GM23248 (cell line): ENCODE data around the gene TRPV3.

Source experiments
- EZH2 ChIP-seq: fragments of 200-600 bp; sonication (generic); IDR thresholded peaks from 2 replicates; pipeline ENCODE4 v1.6.1; 2018; ENCODE audit warnings: antibody characterized with exemption, mild to moderate bottlenecking; ENCODE audit not compliant: insufficient read depth, poor library complexity, severe bottlenecking
- EZH2phosphoT487 ChIP-seq: fragments of 200-600 bp; sonication (generic); IDR thresholded peaks from 2 replicates; pipeline ENCODE4 v1.6.1; 2018; ENCODE audit warnings: antibody characterized with exemption, moderate library complexity, mild to moderate bottlenecking, low read depth; ENCODE audit not compliant: insufficient read depth

DNA sequence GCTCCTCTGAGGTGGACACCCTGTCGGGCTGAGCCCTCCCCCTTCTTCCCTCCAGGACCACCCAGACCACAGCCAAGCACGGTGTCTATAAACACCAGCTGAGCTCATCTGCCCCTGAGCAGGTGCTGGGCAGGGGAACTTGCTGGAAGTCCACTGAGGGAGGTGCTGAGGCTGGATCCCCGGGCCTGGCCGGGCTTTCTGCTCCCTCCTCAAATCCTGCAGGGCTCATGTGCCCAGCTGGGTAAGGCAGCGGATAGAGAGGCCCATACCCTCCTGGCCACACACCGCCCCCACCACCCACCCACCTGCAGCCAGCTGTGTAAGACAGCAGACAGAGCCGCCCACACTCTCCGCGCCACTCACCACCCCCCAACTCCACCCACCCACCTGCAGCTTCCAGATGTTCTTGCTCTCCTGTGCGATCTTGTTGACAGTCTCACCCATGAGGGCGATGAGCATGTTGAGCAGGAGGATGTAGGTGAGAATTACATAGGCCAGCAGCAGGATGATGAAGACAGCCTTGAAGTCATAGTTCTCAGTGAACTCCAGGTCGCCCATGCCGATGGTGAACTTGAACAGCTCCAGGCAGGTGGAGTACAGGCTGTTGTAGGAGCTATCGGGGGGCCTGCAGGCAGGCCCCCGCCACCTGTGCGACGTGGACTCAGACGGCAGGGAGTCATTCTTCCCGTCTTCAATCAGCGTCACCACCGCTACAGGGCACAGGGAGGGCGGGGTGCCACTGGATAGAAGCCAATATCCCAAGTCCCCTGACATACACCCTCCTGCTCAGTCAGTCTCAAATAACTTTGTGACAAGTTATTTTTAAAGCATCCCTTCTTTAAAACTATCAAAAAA lies 15.9 kb upstream of the TRPV3 start:
- TF ChIP-seq EZH2 (no peak), EZH2phosphoT487 (no peak)
